ENCODE measurements around the gene ZNF346. TPM values are rescaled to one million over a fixed set of nuclear protein-coding genes. Genes with fewer than 3 reads are reported as not detected.

ZNF346 gene
- total and polyA plus RNA-seq, 2 donors from 2014 or later = 9.5 to 19.2 TPM

GRCh38 chr5:177040814-177041420, 18.4 kb downstream of the ZNF346 start:
- no peak for DNase-seq
- Histone ChIP-seq H3K9ac (ENCODE audit: low read length in 3 of 3) (no peak overlapping the region), H3K4me1 (ENCODE audit: control insufficient read depth in 2 of 3, insufficient read depth in 2 of 3, low read depth in 1 of 3, low read length in 3 of 3) (peaks cover 0 to 2% (median 0%) of the 10 kb centered on the region in 3 donors), H3K4me3 (ENCODE audit: low read length in 3 of 3) (no peak overlapping the region), H3K36me3 (ENCODE audit: control insufficient read depth in 2 of 3, insufficient read depth in 3 of 3, low read length in 3 of 3) (peaks cover 10 to 22% (median 10%) of the 10 kb centered on the region in 3 donors), H3K27me3 (ENCODE audit: control insufficient read depth, insufficient read depth, low read length) (no peaks in the 10 kb centered on the region), H3K27ac (ENCODE audit: low read depth in 2 of 2, low read length in 2 of 2) (no peak overlapping the region), H3K9me3 (ENCODE audit: control insufficient read depth in 2 of 3, insufficient read depth in 1 of 3, low read length in 3 of 3) (no peaks in the 10 kb centered on the region)
- intact Hi-C loops (cut with DNase I) = no loop called here
- no peak for TF ChIP-seq CTCF (IDR thresholded peaks at IDR 0.05; ENCODE audit: borderline replicate concordance, extremely low read depth, insufficient read depth)
- FAIRE-seq = no peak

GRCh38 chr5:177041936-177042335, 19.4 kb downstream of the ZNF346 start:
- no peak for TF ChIP-seq CTCF (IDR thresholded peaks at IDR 0.05; ENCODE audit: borderline replicate concordance, extremely low read depth, insufficient read depth)
- intact Hi-C loops (cut with DNase I) = no loop called here

GRCh38 chr5:177043114-177043513, 20.6 kb downstream of the ZNF346 start:
- TF ChIP-seq CTCF (IDR thresholded peaks at IDR 0.05; ENCODE audit: borderline replicate concordance, extremely low read depth, insufficient read depth) = no peak
- Histone ChIP-seq H3K4me3 (ENCODE audit: low read length in 3 of 3) (no peak overlapping the region), H3K27ac (ENCODE audit: low read depth in 2 of 2, low read length in 2 of 2) (no peak overlapping the region), H3K4me1 (ENCODE audit: control insufficient read depth in 2 of 3, insufficient read depth in 2 of 3, low read depth in 1 of 3, low read length in 3 of 3) (no peaks in the 10 kb centered on the region), H3K9ac (ENCODE audit: low read length in 3 of 3) (no peak overlapping the region), H3K9me3 (ENCODE audit: control insufficient read depth in 2 of 3, insufficient read depth in 1 of 3, low read length in 3 of 3) (no peaks in the 10 kb centered on the region), H3K36me3 (ENCODE audit: control insufficient read depth in 2 of 3, insufficient read depth in 3 of 3, low read length in 3 of 3) (peaks cover 10 to 22% (median 10%) of the 10 kb centered on the region in 3 donors), H3K27me3 (ENCODE audit: control insufficient read depth, insufficient read depth, low read length) (no peaks in the 10 kb centered on the region)
- intact Hi-C loops (cut with DNase I) = no loop called here
- DNase-seq (no peak), FAIRE-seq (no peak)

More at GRCh38 chr5:177041936-177042335, 19.4 kb downstream of the ZNF346 start:
- H3K4me3 ChIP-seq (ENCODE audit: low read length in 3 of 3) = no peak overlapping the region
- DNase-seq = no peak
- no peak overlapping the region for H3K27ac ChIP-seq (ENCODE audit: low read depth in 2 of 2, low read length in 2 of 2)
- no peak overlapping the region for H3K9ac ChIP-seq (ENCODE audit: low read length in 3 of 3)
- no peaks in the 10 kb centered on the region for H3K27me3 ChIP-seq (ENCODE audit: control insufficient read depth, insufficient read depth, low read length)
- peaks cover 10 to 22% (median 10%) of the 10 kb centered on the region in 3 donors for H3K36me3 ChIP-seq (ENCODE audit: control insufficient read depth in 2 of 3, insufficient read depth in 3 of 3, low read length in 3 of 3)
- no peak for FAIRE-seq
- H3K4me1 ChIP-seq (ENCODE audit: control insufficient read depth in 2 of 3, insufficient read depth in 2 of 3, low read depth in 1 of 3, low read length in 3 of 3) = no peaks in the 10 kb centered on the region
- H3K9me3 ChIP-seq (ENCODE audit: control insufficient read depth in 2 of 3, insufficient read depth in 1 of 3, low read length in 3 of 3) = no peaks in the 10 kb centered on the region

Measured in kidney (tissue), 14 donors.